HepG2 (cell line): Measurements from ENCODE around the gene AKR7A2.

Source experiments
- ARNTL ChIP-seq: sonication (generic); formaldehyde crosslinking; IDR thresholded peaks from 2 replicates; pipeline ENCODE4 v1.4.0; 2020; ENCODE audit warnings: mild to moderate bottlenecking, missing genetic modification reagents
- ATF5 ChIP-seq: sonication (generic); formaldehyde crosslinking; IDR thresholded peaks from 2 replicates; pipeline ENCODE4 v1.4.0; 2020; ENCODE audit warnings: mild to moderate bottlenecking, low read depth, missing genetic modification reagents
- GABPA ChIP-seq, 2 experiments: IDR thresholded peaks; 2 replicates each; pipeline ENCODE4 v1.6.1; 2011 to 2016; ENCODE audit warnings: low read depth in 2 of 2, low read length in 1 of 2, missing biosample characterization in 1 of 2, missing genetic modification characterization in 1 of 2
- MLX ChIP-seq: IDR thresholded peaks from 2 replicates; pipeline ENCODE4 v1.6.1; 2016
- REST ChIP-seq, 2 experiments: IDR thresholded peaks; 2 replicates each; pipeline ENCODE4 v1.6.1; 2011 to 2012; ENCODE audit warnings: low read length in 2 of 2, borderline replicate concordance in 1 of 2, low read depth in 1 of 2, mild to moderate bottlenecking in 1 of 2, moderate library complexity in 1 of 2
- SRF ChIP-seq: IDR thresholded peaks from 2 replicates; pipeline ENCODE4 v1.6.1; 2011; ENCODE audit warnings: mild to moderate bottlenecking, low read depth, low read length, moderate library complexity
- ZBTB8A ChIP-seq: sonication (generic); formaldehyde crosslinking; IDR thresholded peaks from 2 replicates; pipeline ENCODE4 v1.4.0; 2020; ENCODE audit warnings: mild to moderate bottlenecking, low read depth, missing genetic modification reagents, borderline replicate concordance

- no peak for TF ChIP-seq GABPA (IDR thresholded peaks at IDR 0.05; ENCODE audit: low read depth, low read length)
- TF ChIP-seq GABPA (CRISPR knock-in tag; IDR thresholded peaks at IDR 0.05; ENCODE audit: low read depth) = no peak
- no peak for TF ChIP-seq ATF5 (CRISPR knock-in tag)
- no peak for TF ChIP-seq ARNTL
- TF ChIP-seq REST (IDR thresholded peaks at IDR 0.05; ENCODE audit: borderline replicate concordance in 1 of 2, low read depth in 1 of 2, low read length in 2 of 2) = no peak
- TF ChIP-seq SRF = no peak
- no peak for TF ChIP-seq MLX (CRISPR knock-in tag)
- no peak for TF ChIP-seq ZBTB8A
Observed at GRCh38 chr1:19307794-19308508, 4.0 kb downstream of the AKR7A2 start.
